Measurements from ENCODE around the gene ZMIZ1. TPM values are rescaled to one million over a fixed set of nuclear protein-coding genes. Genes with fewer than 3 reads are reported as not detected.

The ZMIZ1 gene
- total RNA-seq, 5 donors from 2014 or later (not counting 1 experiment from before 2014, with no cell fraction given): 16.8 to 27.1 (median 21.2) TPM

DNA sequence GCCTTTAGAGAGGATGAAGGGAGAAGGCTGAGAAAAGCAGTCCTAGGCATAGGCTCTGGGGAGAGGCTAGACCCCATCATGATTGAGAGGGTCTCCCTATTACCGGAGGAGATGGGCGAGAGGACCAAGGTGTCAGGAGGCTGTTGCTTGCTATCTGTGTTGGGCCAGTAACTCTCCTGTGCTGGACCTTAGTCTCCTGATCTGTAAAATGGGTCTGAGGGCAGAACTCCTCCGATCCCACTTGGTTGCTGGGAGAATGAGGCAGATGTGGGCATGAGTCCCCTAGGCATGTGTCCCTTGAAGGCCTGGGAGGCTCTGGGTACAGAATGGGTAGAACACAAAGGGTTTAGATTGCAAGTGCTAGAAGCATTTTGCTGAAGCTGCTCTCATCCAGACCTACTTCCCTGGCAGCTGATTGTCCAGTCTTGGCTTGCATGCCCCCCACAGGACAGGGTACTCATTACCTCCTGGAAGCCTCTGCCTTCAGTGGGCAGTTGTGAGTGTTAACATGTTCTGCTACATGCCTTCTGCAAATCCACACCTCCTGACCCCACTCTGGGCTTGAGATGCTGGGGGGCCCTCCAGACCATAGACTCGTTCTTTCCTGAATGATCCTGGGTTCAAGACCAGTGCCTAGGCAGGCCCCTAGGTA is 4.4 kb downstream of the ZMIZ1 start:
- POLR2A ChIA-PET: no interaction called here
- DNase-seq (no peak), ATAC-seq (replicated peaks in 1 of 4) (no peak)
- Mint-ChIP-seq H3K4me1 (peaks cover 39 to 58% (median 46%) of the 10 kb centered on the region in 3 donors), H3K27me3 (no peaks in the 10 kb centered on the region), H3K27ac (no peak overlapping the region), H3K4me3 (peak overlapping the region in 1 of 3 donors; percentile 95), H3K9me3 (no peaks in the 10 kb centered on the region), H3K36me3 (no peaks in the 10 kb centered on the region)
- no peak overlapping the region for H3K4me3 ChIP-seq (ENCODE audit: control insufficient read depth in 1 of 2, extremely low read depth in 1 of 2, low read length in 1 of 2)
- peaks cover 0 to 2% of the 10 kb centered on the region in 2 donors for H3K36me3 ChIP-seq (ENCODE audit: control insufficient read depth in 2 of 2, extremely low read depth in 1 of 2, insufficient read depth in 1 of 2, low read length in 1 of 2)
- H3K4me1 ChIP-seq (ENCODE audit: control insufficient read depth in 1 of 2, extremely low read depth in 1 of 2, insufficient read depth in 2 of 2, low read length in 2 of 2): peaks cover 5 to 20% of the 10 kb centered on the region in 2 experiments
- H3K27ac ChIP-seq (ENCODE audit: low read length): no peak overlapping the region
- no peaks in the 10 kb centered on the region for H3K9me3 ChIP-seq
- 90% methylated on average over 4 of the region's 4 CpGs for WGBS (ENCODE audit: insufficient coverage)
- H3K27me3 ChIP-seq (replicated peaks in 1 of 2; ENCODE audit: control insufficient read depth in 2 of 2, extremely low read depth in 1 of 2, insufficient read depth in 2 of 2, low read length in 1 of 2): peaks cover 0 to 10% of the 10 kb centered on the region in 2 experiments
- CTCF ChIA-PET: interaction anchor here in 1 of 2 donors (0.5 kb wide), 1 partner anchor 129 kb away, joined by 10 read pairs; no protein-coding TSS in a partner anchor

DNA sequence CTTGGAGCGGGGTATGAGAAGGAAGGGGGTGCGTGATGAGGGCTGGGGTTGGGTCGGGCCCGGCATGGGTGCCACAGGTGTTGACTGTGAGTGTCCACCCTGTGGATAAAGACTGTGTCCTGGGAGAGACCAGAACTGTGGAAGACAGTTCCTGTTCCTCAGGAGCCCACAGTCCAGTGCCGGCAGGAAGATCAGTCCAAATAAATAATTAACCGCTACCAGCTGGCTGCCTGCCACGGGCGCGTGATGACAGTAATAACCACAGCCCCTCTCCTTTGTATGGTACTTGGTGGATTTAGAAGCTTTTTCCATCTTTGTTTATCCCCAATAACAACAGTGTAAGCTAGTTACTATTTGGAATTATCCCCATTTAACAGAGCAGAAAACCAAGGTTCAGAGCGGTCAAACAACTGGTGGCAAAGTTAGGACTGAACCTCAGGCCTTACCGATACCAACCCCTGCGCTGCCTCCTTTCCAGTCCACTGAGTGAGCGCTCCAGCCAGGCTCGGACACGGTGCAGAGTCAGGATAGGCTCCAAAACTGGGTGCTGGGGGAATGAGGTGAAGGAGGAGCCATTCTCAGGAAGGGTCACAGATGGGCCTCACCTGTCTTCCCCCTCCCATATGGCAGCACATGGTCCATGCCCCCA is 5.1 kb downstream of the ZMIZ1 start:
- Mint-ChIP-seq H3K36me3 (no peaks in the 10 kb centered on the region), H3K27ac (no peak overlapping the region), H3K9me3 (no peaks in the 10 kb centered on the region), H3K4me1 (peaks cover 43 to 66% (median 46%) of the 10 kb centered on the region in 3 donors), H3K4me3 (no peak overlapping the region), H3K27me3 (no peaks in the 10 kb centered on the region)
- ChIA-PET CTCF (no interaction called here), POLR2A (interaction anchor here in 1 of 2 donors (0.7 kb wide), 1 partner anchor 206 kb away, joined by 3 read pairs; no protein-coding TSS in a partner anchor)
- Histone ChIP-seq H3K4me3 (ENCODE audit: control insufficient read depth in 1 of 2, extremely low read depth in 1 of 2, low read length in 1 of 2) (no peak overlapping the region), H3K27me3 (replicated peaks in 1 of 2; ENCODE audit: control insufficient read depth in 2 of 2, extremely low read depth in 1 of 2, insufficient read depth in 2 of 2, low read length in 1 of 2) (peaks cover 0 to 9% of the 10 kb centered on the region in 2 experiments), H3K9me3 (no peaks in the 10 kb centered on the region), H3K4me1 (ENCODE audit: control insufficient read depth in 1 of 2, extremely low read depth in 1 of 2, insufficient read depth in 2 of 2, low read length in 2 of 2) (peaks cover 3 to 16% of the 10 kb centered on the region in 2 experiments), H3K36me3 (ENCODE audit: control insufficient read depth in 2 of 2, extremely low read depth in 1 of 2, insufficient read depth in 1 of 2, low read length in 1 of 2) (peaks cover 0 to 2% of the 10 kb centered on the region in 2 donors), H3K27ac (ENCODE audit: low read length) (no peak overlapping the region)
- WGBS (ENCODE audit: insufficient coverage): 51% methylated on average over 3 of the region's 15 CpGs
- no peak for DNase-seq
- ATAC-seq (replicated peaks in 1 of 4): no peak

DNA sequence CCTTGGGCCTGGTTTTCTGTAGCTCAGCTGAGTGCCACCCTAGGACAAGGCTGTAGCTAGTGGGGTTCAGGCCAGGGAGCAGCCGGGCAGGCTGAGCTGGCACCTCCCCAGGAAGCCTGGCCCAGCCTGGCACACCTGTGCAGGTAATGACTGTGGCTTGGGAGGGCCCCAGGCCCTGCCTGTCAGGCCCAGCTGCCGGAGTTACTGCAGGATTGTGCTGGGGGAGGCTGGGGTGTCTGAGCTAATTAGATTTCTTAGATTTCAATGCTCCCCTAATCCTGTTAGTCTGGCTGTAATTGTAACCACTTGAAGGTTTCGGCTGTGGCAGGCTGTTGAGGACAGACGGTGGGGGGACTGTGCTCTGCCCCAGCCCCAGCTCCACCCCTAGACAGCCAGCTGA is 6.0 kb downstream of the ZMIZ1 start:
- WGBS (ENCODE audit: insufficient coverage): 60% methylated on average over 2 of the region's 4 CpGs
- Histone ChIP-seq H3K4me1 (ENCODE audit: control insufficient read depth in 1 of 2, extremely low read depth in 1 of 2, insufficient read depth in 2 of 2, low read length in 2 of 2) (peaks cover 3 to 16% of the 10 kb centered on the region in 2 experiments), H3K27ac (ENCODE audit: low read length) (no peak overlapping the region), H3K36me3 (ENCODE audit: control insufficient read depth in 2 of 2, extremely low read depth in 1 of 2, insufficient read depth in 1 of 2, low read length in 1 of 2) (peaks cover 0 to 3% of the 10 kb centered on the region in 2 donors), H3K9me3 (no peaks in the 10 kb centered on the region), H3K27me3 (replicated peaks in 1 of 2; ENCODE audit: control insufficient read depth in 2 of 2, extremely low read depth in 1 of 2, insufficient read depth in 2 of 2, low read length in 1 of 2) (peaks cover 0 to 9% of the 10 kb centered on the region in 2 experiments), H3K4me3 (ENCODE audit: control insufficient read depth in 1 of 2, extremely low read depth in 1 of 2, low read length in 1 of 2) (no peak overlapping the region)
- POLR2A ChIA-PET: no interaction called here
- no peak for DNase-seq
- ATAC-seq (replicated peaks in 1 of 4): no peak
- Mint-ChIP-seq H3K4me1 (peaks cover 43 to 72% (median 47%) of the 10 kb centered on the region in 3 donors), H3K4me3 (no peak overlapping the region), H3K9me3 (no peaks in the 10 kb centered on the region), H3K27me3 (no peaks in the 10 kb centered on the region), H3K27ac (no peak overlapping the region), H3K36me3 (no peaks in the 10 kb centered on the region)
- CTCF ChIA-PET: interaction anchor here in 1 of 2 donors (0.6 kb wide), 1 partner anchor 121 kb away, joined by 3 read pairs; no protein-coding TSS in a partner anchor

DNA sequence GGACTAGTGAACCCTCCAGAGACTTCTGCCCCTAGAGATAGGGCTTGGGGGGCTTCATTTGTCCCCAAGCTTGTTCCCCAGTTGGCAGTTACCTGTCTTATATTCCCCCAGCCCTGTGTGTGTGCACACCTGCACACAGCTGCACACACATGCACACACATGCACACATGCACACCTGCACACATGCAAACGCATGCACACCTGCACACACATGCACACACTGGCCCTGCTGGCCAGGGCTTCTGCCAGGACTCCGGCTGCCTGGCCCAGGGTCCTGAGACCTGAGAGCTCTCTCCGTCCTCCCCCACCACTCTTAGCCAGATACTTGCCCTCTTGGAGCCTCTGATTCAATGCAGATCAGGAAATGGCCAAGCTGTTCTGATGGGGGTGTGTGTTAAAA is 6.7 kb downstream of the ZMIZ1 start:
- Histone ChIP-seq H3K27ac (ENCODE audit: low read length) (no peak overlapping the region), H3K4me1 (ENCODE audit: control insufficient read depth in 1 of 2, extremely low read depth in 1 of 2, insufficient read depth in 2 of 2, low read length in 2 of 2) (peaks cover 3 to 15% of the 10 kb centered on the region in 2 experiments), H3K9me3 (no peaks in the 10 kb centered on the region), H3K4me3 (ENCODE audit: control insufficient read depth in 1 of 2, extremely low read depth in 1 of 2, low read length in 1 of 2) (no peak overlapping the region), H3K36me3 (ENCODE audit: control insufficient read depth in 2 of 2, extremely low read depth in 1 of 2, insufficient read depth in 1 of 2, low read length in 1 of 2) (peaks cover 0 to 5% of the 10 kb centered on the region in 2 donors), H3K27me3 (replicated peaks in 1 of 2; ENCODE audit: control insufficient read depth in 2 of 2, extremely low read depth in 1 of 2, insufficient read depth in 2 of 2, low read length in 1 of 2) (peaks cover 0 to 9% of the 10 kb centered on the region in 2 experiments)
- H3K4me1 Mint-ChIP-seq: peaks cover 47 to 76% (median 51%) of the 10 kb centered on the region in 3 donors
- no peaks in the 10 kb centered on the region for H3K27me3 Mint-ChIP-seq
- ATAC-seq (replicated peaks in 1 of 4): no peak
- DNase-seq: no peak
- no peak overlapping the region for H3K4me3 Mint-ChIP-seq
- H3K27ac Mint-ChIP-seq: no peak overlapping the region
- CTCF ChIA-PET: no interaction called here
- no peaks in the 10 kb centered on the region for H3K9me3 Mint-ChIP-seq
- no peaks in the 10 kb centered on the region for H3K36me3 Mint-ChIP-seq
- POLR2A ChIA-PET: no interaction called here
- WGBS (ENCODE audit: insufficient coverage): 72% methylated on average over 2 of the region's 3 CpGs

DNA sequence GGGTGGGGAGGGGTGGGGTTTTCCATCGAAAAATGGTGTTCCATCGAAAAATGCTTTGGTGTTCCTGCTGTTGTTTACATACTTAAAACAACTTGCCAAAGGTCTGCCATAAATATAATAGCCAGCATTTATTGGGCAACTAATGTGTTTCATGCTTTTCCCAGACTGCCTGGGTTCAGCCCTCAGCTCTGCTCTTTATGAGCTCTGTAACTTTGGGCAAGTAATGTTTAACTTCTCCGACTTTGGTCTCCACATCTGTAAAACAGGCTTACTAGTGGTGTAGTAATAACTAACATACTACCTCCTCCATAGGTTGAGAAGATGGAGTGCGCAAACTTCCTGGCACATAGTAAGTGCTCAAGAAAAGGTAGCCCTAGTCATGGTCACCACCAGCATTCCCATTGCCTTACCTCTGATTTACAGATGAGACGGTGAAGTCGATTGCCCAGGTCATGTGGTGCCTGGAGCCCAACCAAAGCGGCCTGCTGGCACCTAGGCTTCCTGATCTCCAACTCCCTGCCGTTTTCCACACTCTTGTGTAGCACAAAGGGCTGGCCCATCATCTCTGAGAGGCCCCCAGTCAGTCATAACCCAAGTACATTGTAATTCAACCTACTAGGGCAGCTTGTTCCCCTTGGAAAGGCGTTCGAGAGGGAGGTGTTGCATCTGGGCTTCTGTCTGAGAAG is 8.9 kb downstream of the ZMIZ1 start:
- no peak for ATAC-seq (replicated peaks in 1 of 4)
- no peak for DNase-seq
- Histone ChIP-seq H3K27me3 (replicated peaks in 1 of 2; ENCODE audit: control insufficient read depth in 2 of 2, extremely low read depth in 1 of 2, insufficient read depth in 2 of 2, low read length in 1 of 2) (no peaks in the 10 kb centered on the region), H3K27ac (ENCODE audit: low read length) (no peak overlapping the region), H3K9me3 (no peaks in the 10 kb centered on the region), H3K36me3 (ENCODE audit: control insufficient read depth in 2 of 2, extremely low read depth in 1 of 2, insufficient read depth in 1 of 2, low read length in 1 of 2) (peaks cover 0 to 5% of the 10 kb centered on the region in 2 donors), H3K4me1 (ENCODE audit: control insufficient read depth in 1 of 2, extremely low read depth in 1 of 2, insufficient read depth in 2 of 2, low read length in 2 of 2) (peaks cover 0 to 12% of the 10 kb centered on the region in 2 experiments), H3K4me3 (ENCODE audit: control insufficient read depth in 1 of 2, extremely low read depth in 1 of 2, low read length in 1 of 2) (no peak overlapping the region)
- no peak overlapping the region for H3K4me3 Mint-ChIP-seq
- H3K9me3 Mint-ChIP-seq: no peaks in the 10 kb centered on the region
- WGBS (ENCODE audit: insufficient coverage): 88% methylated on average over 3 of the region's 10 CpGs
- POLR2A ChIA-PET: interaction anchor here in 1 of 2 donors (1.0 kb wide), 1 partner anchor 70 kb away, joined by 7 read pairs; no protein-coding TSS in a partner anchor
- peaks cover 6% of the 10 kb centered on the region for H3K36me3 Mint-ChIP-seq
- CTCF ChIA-PET: interaction anchor here in 1 of 2 donors (0.5 kb wide), 1 partner anchor 786 kb away, joined by 3 read pairs; no protein-coding TSS in a partner anchor
- no peaks in the 10 kb centered on the region for H3K27me3 Mint-ChIP-seq
- H3K4me1 Mint-ChIP-seq: peaks cover 41 to 74% (median 42%) of the 10 kb centered on the region in 3 donors
- no peak overlapping the region for H3K27ac Mint-ChIP-seq

Measured in T-cell (primary cell).